Vagina (tissue), 2 donors: Measurements from ENCODE around the gene TMEM176B. TPM values are rescaled to one million over a fixed set of nuclear protein-coding genes. Genes with fewer than 3 reads are reported as not detected.

ENCODE experiments used
- DNase-seq, 2 donors: peaks; one replicate each; pipeline ENCODE4 v3.0.0-alpha.2; 2017; ENCODE audit errors: extremely low spot score in 2 of 2
- H3K27ac ChIP-seq: fragments of 200-600 bp; sonication (generic); one replicate; pipeline ENCODE4 v1.5.1; 2019
- H3K27me3 ChIP-seq: fragments of 200-600 bp; sonication (generic); one replicate; pipeline ENCODE4 v1.5.1; 2019
- H3K36me3 ChIP-seq, 2 donors: fragments of 200-600 bp; sonication (generic); one replicate each; pipeline ENCODE4 v1.5.1; 2017 to 2019
- H3K4me1 ChIP-seq: fragments of 200-600 bp; sonication (generic); one replicate; pipeline ENCODE4 v1.5.1; 2019
- H3K4me3 ChIP-seq, 2 donors: fragments of 200-600 bp; sonication (generic); 1 replicate in 1 of 2; 2 replicates in 1 of 2; pipeline ENCODE4 v1.5.1; 2016 to 2019
- H3K9me3 ChIP-seq: fragments of 200-600 bp; sonication (generic); one replicate; pipeline ENCODE4 v1.5.1; 2019
- POLR2A ChIP-seq, 2 donors: fragments of 450-650 bp; IDR thresholded peaks; one replicate each; pipeline ENCODE4 v1.6.1; 2017; ENCODE audit warnings: antibody characterized with exemption in 2 of 2, mild to moderate bottlenecking in 2 of 2, moderate library complexity in 2 of 2
- POLR2AphosphoS5 ChIP-seq, 2 donors: sonication (generic); formaldehyde crosslinking; IDR thresholded peaks; one replicate each; pipeline ENCODE4 v1.9.0; 2017; ENCODE audit warnings: antibody characterized with exemption in 2 of 2, mild to moderate bottlenecking in 2 of 2, low read depth in 1 of 2; ENCODE audit not compliant: insufficient read depth in 1 of 2
- intact Hi-C: fragments of 100-400 bp; cut with DNase I; formaldehyde crosslinking; loops from one replicate; pipeline ENCODE4 v1.15.1; 2023
- total RNA-seq: library from RNA; depleted of rRNA; stranded (reverse); fragments of >200 nt; gene quantifications from one replicate; pipeline ENCODE4 v1.2.3, GENCODE V29; 2016
- TF ChIP-seq, protein P1 (sequence below), 3 experiments: fragments of 450-650 bp in 2 of 3; fragments of 200-600 bp in 1 of 3; sonication (generic) in 1 of 3; IDR thresholded peaks; one replicate each; pipeline ENCODE4 v1.5.1; 2017 to 2019; ENCODE audit warnings: antibody characterized with exemption in 3 of 3, mild to moderate bottlenecking in 2 of 3, moderate library complexity in 2 of 3

The TMEM176B gene
- total RNA-seq, 1 donor from 2014 or later, result 60.6 TPM

DNA sequence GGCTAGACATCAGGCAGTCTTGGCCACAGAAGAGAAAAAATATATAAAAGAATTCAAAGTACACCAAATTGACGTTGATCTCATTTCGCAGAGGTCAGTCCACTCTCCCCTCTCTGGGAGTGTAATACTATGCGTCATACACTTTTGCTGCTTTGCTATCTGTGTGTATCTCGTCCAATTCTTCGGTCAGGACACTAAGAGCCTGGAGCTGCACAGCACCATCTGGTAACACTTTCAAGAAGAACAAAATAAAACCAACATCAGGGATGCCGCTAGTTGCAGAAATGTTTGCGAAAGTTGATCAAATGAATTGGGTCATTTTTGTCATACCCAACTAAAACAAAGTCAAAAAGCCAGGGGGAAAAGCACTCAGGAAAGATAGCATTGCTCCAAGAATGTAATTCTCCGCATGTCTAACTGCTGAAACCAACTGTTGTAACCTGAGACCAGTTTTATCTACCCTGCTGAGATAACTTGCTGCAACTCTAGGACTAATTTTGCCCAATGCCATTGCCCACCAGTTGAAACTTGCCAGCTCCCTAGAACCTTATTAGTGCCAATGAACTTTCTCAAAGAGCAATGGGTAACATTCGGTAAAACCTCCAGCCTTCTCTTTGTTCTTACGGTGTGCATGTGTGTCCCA is 23.4 kb upstream of the TMEM176B start:
- H3K36me3 ChIP-seq, result no peaks in the 10 kb centered on the region
- no peaks in the 10 kb centered on the region for H3K9me3 ChIP-seq
- H3K4me3 ChIP-seq, result no peak overlapping the region
- intact Hi-C loops, result no loop called here
- H3K27me3 ChIP-seq, result no peaks in the 10 kb centered on the region
- DNase-seq, result no peak
- H3K27ac ChIP-seq, result peak overlapping the region; percentile 23
- no peaks in the 10 kb centered on the region for H3K4me1 ChIP-seq
- TF ChIP-seq POLR2A (IDR thresholded peaks at IDR 0.05) (no peak), POLR2AphosphoS5 (IDR thresholded peaks at IDR 0.05; ENCODE audit: insufficient read depth in 1 of 2, low read depth in 1 of 2) (no peak)
- TF ChIP-seq, protein P1, sequence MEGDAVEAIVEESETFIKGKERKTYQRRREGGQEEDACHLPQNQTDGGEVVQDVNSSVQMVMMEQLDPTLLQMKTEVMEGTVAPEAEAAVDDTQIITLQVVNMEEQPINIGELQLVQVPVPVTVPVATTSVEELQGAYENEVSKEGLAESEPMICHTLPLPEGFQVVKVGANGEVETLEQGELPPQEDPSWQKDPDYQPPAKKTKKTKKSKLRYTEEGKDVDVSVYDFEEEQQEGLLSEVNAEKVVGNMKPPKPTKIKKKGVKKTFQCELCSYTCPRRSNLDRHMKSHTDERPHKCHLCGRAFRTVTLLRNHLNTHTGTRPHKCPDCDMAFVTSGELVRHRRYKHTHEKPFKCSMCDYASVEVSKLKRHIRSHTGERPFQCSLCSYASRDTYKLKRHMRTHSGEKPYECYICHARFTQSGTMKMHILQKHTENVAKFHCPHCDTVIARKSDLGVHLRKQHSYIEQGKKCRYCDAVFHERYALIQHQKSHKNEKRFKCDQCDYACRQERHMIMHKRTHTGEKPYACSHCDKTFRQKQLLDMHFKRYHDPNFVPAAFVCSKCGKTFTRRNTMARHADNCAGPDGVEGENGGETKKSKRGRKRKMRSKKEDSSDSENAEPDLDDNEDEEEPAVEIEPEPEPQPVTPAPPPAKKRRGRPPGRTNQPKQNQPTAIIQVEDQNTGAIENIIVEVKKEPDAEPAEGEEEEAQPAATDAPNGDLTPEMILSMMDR (IDR thresholded peaks at IDR 0.05), result no peak

DNA sequence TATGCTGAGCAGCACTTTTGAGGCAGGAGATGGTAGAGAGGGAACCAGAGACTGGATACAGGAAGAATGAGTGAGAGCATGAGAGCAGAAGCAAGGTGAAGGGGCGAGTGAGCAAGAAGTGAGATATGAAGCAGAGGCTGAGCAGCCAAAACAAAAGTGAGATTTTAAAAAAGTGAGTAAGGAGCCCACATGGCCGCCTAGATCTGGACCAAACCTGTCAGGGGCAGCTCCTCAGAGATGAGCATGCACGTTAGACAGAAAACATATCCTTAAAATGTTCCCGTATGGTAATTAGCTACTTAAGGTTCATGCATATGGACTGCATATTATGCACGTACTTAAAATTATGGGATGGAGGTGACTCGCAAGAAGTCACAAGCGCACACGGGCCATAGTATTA is 22.9 kb upstream of the TMEM176B start:
- Histone ChIP-seq H3K27me3 (no peaks in the 10 kb centered on the region), H3K4me1 (no peaks in the 10 kb centered on the region), H3K27ac (peak overlapping the region; percentile 23), H3K9me3 (no peaks in the 10 kb centered on the region), H3K36me3 (no peaks in the 10 kb centered on the region), H3K4me3 (no peak overlapping the region)
- no peak for DNase-seq
- TF ChIP-seq POLR2AphosphoS5 (IDR thresholded peaks at IDR 0.05; ENCODE audit: insufficient read depth in 1 of 2, low read depth in 1 of 2) (no peak), POLR2A (IDR thresholded peaks at IDR 0.05) (no peak)
- TF ChIP-seq, protein P1 (IDR thresholded peaks at IDR 0.05), result no peak
- intact Hi-C loops, result no loop called here

DNA sequence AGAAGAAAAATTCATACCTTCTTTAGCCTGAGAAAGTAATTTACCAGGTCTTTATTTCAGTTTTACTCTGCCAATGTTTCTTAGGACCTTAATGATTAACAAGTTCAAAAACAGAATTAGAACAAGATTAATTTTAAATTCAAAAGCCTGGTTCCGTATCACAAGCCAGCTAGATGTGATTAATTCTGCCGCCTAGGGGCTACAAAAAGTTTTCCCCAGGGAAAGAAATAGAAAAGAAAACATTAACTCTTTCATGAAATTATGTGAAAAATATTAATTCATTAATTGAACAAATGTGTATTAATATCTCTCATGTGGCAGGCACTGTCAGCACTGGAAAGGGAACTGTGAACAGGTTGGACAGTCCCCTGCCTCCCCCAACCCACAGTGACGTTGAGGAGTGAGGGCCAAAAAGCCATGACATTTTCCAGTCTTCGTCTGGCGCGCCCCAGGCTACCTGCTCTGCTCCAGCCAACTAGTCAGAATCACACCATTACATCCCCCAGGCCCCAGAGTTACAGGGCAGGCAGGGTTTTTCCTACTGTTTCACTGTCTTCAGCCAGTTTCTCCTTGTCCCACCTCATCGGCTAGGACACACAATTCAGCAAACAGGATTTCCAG is 20.5 kb upstream of the TMEM176B start:
- Histone ChIP-seq H3K4me3 (no peak overlapping the region), H3K27me3 (no peaks in the 10 kb centered on the region), H3K27ac (no peak overlapping the region), H3K36me3 (no peaks in the 10 kb centered on the region), H3K4me1 (no peaks in the 10 kb centered on the region), H3K9me3 (no peaks in the 10 kb centered on the region)
- TF ChIP-seq, protein P1 (IDR thresholded peaks at IDR 0.05), result no peak
- TF ChIP-seq POLR2AphosphoS5 (IDR thresholded peaks at IDR 0.05; ENCODE audit: insufficient read depth in 1 of 2, low read depth in 1 of 2) (no peak), POLR2A (IDR thresholded peaks at IDR 0.05) (no peak)
- no peak for DNase-seq
- intact Hi-C loops, result no loop called here

DNA sequence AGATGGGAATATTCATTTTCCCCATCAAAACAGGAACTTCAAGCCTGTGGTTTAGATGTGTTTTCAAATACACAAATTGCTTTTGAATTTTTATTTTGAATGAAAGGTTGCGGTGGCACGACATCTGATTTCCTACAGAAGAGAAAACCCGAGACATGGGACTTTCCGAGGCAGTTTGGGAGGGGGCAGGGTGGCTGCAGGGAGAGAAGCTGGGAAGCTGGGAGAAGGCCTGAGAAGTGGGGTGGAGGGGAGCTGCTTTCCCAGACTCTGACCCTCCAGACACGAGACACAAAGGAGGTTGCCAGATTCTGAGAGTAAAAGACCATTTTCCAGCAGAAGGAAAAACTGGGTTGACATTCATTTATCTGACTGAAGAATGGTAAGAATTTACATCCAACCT is 20.0 kb upstream of the TMEM176B start:
- TF ChIP-seq POLR2AphosphoS5 (IDR thresholded peaks at IDR 0.05; ENCODE audit: insufficient read depth in 1 of 2, low read depth in 1 of 2) (no peak), POLR2A (IDR thresholded peaks at IDR 0.05) (no peak)
- TF ChIP-seq, protein P1 (IDR thresholded peaks at IDR 0.05), result no peak
- Histone ChIP-seq H3K27me3 (no peaks in the 10 kb centered on the region), H3K27ac (no peak overlapping the region), H3K4me1 (no peaks in the 10 kb centered on the region), H3K36me3 (no peaks in the 10 kb centered on the region), H3K9me3 (no peaks in the 10 kb centered on the region), H3K4me3 (no peak overlapping the region)
- DNase-seq, result no peak
- intact Hi-C loops, result no loop called here

DNA sequence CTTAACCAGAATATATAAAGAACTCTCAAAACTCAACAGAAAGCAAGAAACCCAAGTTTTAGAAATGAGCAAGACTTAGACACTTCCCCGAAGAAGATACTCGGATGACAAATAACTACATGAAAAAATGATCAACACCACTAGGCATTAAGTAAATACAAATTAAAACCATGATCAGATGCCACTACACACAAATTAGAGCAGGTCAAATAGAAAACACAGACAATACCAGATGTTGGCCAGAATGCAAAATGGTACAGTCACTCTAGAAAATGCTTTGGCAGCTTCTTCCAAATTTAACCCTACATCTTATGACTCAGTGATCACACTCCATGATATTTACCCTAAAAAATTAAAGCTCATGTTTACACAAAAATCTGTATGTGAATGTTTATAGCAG is 18.8 kb upstream of the TMEM176B start:
- no peaks in the 10 kb centered on the region for H3K9me3 ChIP-seq
- no peak for DNase-seq
- H3K27me3 ChIP-seq, result no peaks in the 10 kb centered on the region
- no peak overlapping the region for H3K27ac ChIP-seq
- H3K4me3 ChIP-seq, result no peak overlapping the region
- no peaks in the 10 kb centered on the region for H3K4me1 ChIP-seq
- intact Hi-C loops, result no loop called here
- TF ChIP-seq POLR2AphosphoS5 (IDR thresholded peaks at IDR 0.05; ENCODE audit: insufficient read depth in 1 of 2, low read depth in 1 of 2) (no peak), POLR2A (IDR thresholded peaks at IDR 0.05) (no peak)
- H3K36me3 ChIP-seq, result no peaks in the 10 kb centered on the region
